Neural crest cell (in vitro differentiated cells): Measurements from ENCODE around the gene MSANTD2. TPM values are rescaled to one million over a fixed set of nuclear protein-coding genes. Genes with fewer than 3 reads are reported as not detected.

Experiments
- DNase-seq: peaks from one replicate; pipeline ENCODE4 v3.0.0; 2021; ENCODE audit warnings: low read depth, mixed read lengths, low spot score
- H3K27ac Mint-ChIP-seq: one replicate; pipeline ENCODE4 v1.8.0; 2021; ENCODE audit warnings: mild to moderate bottlenecking, mixed read lengths; ENCODE audit not compliant: unreplicated experiment
- H3K27me3 Mint-ChIP-seq: 2 replicates; pipeline ENCODE4 v1.8.0; 2021; ENCODE audit warnings: low read depth, mild to moderate bottlenecking, mixed read lengths
- H3K36me3 Mint-ChIP-seq: 2 replicates; pipeline ENCODE4 v1.8.0; 2021; ENCODE audit warnings: low read depth, mild to moderate bottlenecking, mixed read lengths
- H3K4me1 Mint-ChIP-seq: 2 replicates; pipeline ENCODE4 v1.8.0; 2021; ENCODE audit warnings: mixed read lengths
- H3K4me3 Mint-ChIP-seq: one replicate; pipeline ENCODE4 v1.8.0; 2021; ENCODE audit warnings: mild to moderate bottlenecking, mixed read lengths
- H3K9me3 Mint-ChIP-seq: 2 replicates; pipeline ENCODE4 v1.8.0; 2021; ENCODE audit warnings: mixed read lengths
- CTCF ChIP-seq: fragments of 200-600 bp; sonication (generic); conservative IDR thresholded peaks from 2 replicates; pipeline ENCODE4 v1.5.0; 2021; ENCODE audit warnings: antibody characterized with exemption, mild to moderate bottlenecking
- total RNA-seq: library from RNA; stranded (reverse); gene quantifications from 2 replicates; pipeline ENCODE4 v1.2.1, GENCODE V29; 2021

Gene MSANTD2
- total RNA-seq, 1 donor from 2014 or later: 28.7 TPM

DNA sequence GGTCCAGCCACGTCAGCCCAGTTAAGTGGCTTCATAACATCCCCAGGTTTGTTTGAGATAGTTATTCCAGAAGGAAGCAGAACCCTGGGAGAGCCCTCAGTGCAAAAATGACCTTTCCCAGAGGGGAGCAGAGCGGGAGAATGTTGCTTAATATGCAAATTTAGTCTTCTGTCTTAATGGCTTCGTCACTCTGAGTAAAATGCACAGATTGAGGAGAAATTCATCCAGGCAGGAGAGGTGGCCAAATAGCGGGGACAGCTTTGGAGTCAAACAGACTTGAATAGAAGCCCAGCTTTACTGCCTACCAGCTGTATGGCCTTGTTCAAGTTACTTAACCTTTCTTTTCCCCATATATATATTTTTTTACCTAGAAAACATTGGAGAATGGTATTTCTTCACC is 72.7 kb downstream of the MSANTD2 start:
- TF ChIP-seq CTCF: no peak
- peaks cover 7% of the 10 kb centered on the region for H3K27me3 Mint-ChIP-seq
- H3K4me1 Mint-ChIP-seq: peaks cover 30% of the 10 kb centered on the region
- no peak overlapping the region for H3K27ac Mint-ChIP-seq
- no peak for DNase-seq
- no peaks in the 10 kb centered on the region for H3K9me3 Mint-ChIP-seq
- no peak overlapping the region for H3K4me3 Mint-ChIP-seq
- H3K36me3 Mint-ChIP-seq: no peaks in the 10 kb centered on the region

DNA sequence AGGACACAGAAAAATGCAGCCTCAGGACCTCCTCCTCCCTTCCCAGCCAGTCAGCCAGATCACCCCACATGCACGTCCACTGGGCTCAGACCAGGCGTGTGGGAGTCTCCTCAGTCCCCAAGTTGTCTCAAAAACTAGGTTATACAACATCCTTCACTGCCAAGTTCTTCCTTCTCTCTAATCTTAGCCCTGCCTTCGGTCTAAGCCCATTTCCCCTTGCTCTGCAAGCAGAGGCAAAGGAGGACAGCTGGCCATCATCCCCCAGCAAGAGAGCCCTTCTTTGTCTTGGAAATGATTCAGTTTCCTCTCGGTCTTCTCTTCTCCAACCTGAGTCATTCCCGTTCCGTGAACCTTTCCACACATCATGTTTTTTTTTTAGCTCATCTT is 74.5 kb downstream of the MSANTD2 start:
- DNase-seq: no peak
- TF ChIP-seq CTCF: no peak
- Mint-ChIP-seq H3K4me1 (peaks cover 41% of the 10 kb centered on the region), H3K27me3 (peaks cover 23% of the 10 kb centered on the region), H3K27ac (no peak overlapping the region), H3K4me3 (peak overlapping the region; percentile 14), H3K36me3 (no peaks in the 10 kb centered on the region), H3K9me3 (no peaks in the 10 kb centered on the region)

GRCh38 chr11:124724979-124725718 is 75.1 kb downstream of the MSANTD2 start:
- no peaks in the 10 kb centered on the region for H3K36me3 Mint-ChIP-seq
- H3K4me1 Mint-ChIP-seq: peaks cover 41% of the 10 kb centered on the region
- peak overlapping the region; percentile 57 for H3K27ac Mint-ChIP-seq

GRCh38 chr11:124722176-124722575 is 78.0 kb downstream of the MSANTD2 start:
- no peak for DNase-seq
- no peak overlapping the region for H3K27ac Mint-ChIP-seq
- no peak for TF ChIP-seq CTCF
- H3K4me1 Mint-ChIP-seq: peaks cover 49% of the 10 kb centered on the region
- peaks cover 58% of the 10 kb centered on the region for H3K27me3 Mint-ChIP-seq
- no peak overlapping the region for H3K4me3 Mint-ChIP-seq
- no peaks in the 10 kb centered on the region for H3K9me3 Mint-ChIP-seq
- no peaks in the 10 kb centered on the region for H3K36me3 Mint-ChIP-seq

More at GRCh38 chr11:124724979-124725718, 75.1 kb downstream of the MSANTD2 start:
- H3K27me3 Mint-ChIP-seq: peaks cover 29% of the 10 kb centered on the region
- no peak for DNase-seq
- H3K9me3 Mint-ChIP-seq: no peaks in the 10 kb centered on the region
- H3K4me3 Mint-ChIP-seq: peak overlapping the region; percentile 51
- TF ChIP-seq CTCF: no peak

GRCh38 chr11:124719534-124719933 is 80.7 kb downstream of the MSANTD2 start:
- H3K27me3 Mint-ChIP-seq: peaks cover 78% of the 10 kb centered on the region
- no peak for TF ChIP-seq CTCF
- H3K4me3 Mint-ChIP-seq: peak overlapping the region; percentile 58
- no peak for DNase-seq
- H3K36me3 Mint-ChIP-seq: no peaks in the 10 kb centered on the region
- no peaks in the 10 kb centered on the region for H3K9me3 Mint-ChIP-seq
- peaks cover 33% of the 10 kb centered on the region for H3K4me1 Mint-ChIP-seq
- no peak overlapping the region for H3K27ac Mint-ChIP-seq
